Breast epithelium (tissue), 3 donors: Measurements from ENCODE around the gene L3MBTL2.

Experiments
- POLR2A ChIP-seq: fragments of 450-650 bp; IDR thresholded peaks from one replicate; pipeline ENCODE4 v1.6.1; 2016; ENCODE audit warnings: antibody characterized with exemption, mild to moderate bottlenecking, moderate library complexity
- POLR2AphosphoS5 ChIP-seq, 3 donors: sonication (generic); formaldehyde crosslinking; IDR thresholded peaks; one replicate each; pipeline ENCODE4 v1.6.1; 2017; ENCODE audit warnings: antibody characterized with exemption in 3 of 3
- TF ChIP-seq, protein P1 (sequence below), 3 donors: fragments of 450-650 bp; IDR thresholded peaks; one replicate each; pipeline ENCODE4 v1.5.1; 2016 to 2017; ENCODE audit warnings: antibody characterized with exemption in 3 of 3, mild to moderate bottlenecking in 3 of 3, moderate library complexity in 3 of 3

- TF ChIP-seq POLR2AphosphoS5 (IDR thresholded peaks at IDR 0.05), result no peak
- TF ChIP-seq, protein P1, sequence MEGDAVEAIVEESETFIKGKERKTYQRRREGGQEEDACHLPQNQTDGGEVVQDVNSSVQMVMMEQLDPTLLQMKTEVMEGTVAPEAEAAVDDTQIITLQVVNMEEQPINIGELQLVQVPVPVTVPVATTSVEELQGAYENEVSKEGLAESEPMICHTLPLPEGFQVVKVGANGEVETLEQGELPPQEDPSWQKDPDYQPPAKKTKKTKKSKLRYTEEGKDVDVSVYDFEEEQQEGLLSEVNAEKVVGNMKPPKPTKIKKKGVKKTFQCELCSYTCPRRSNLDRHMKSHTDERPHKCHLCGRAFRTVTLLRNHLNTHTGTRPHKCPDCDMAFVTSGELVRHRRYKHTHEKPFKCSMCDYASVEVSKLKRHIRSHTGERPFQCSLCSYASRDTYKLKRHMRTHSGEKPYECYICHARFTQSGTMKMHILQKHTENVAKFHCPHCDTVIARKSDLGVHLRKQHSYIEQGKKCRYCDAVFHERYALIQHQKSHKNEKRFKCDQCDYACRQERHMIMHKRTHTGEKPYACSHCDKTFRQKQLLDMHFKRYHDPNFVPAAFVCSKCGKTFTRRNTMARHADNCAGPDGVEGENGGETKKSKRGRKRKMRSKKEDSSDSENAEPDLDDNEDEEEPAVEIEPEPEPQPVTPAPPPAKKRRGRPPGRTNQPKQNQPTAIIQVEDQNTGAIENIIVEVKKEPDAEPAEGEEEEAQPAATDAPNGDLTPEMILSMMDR (IDR thresholded peaks at IDR 0.05), result no peak
- TF ChIP-seq POLR2A, result no peak
Measured at GRCh38 chr22:41280854-41281253, 75.7 kb downstream of the L3MBTL2 start.
